Vagina (tissue), 2 donors: ENCODE measurements around the gene CSTB.

Source experiments
- CTCF ChIP-seq, 3 experiments: fragments of 450-650 bp in 2 of 3; fragments of 200-600 bp in 1 of 3; sonication (generic) in 1 of 3; IDR thresholded peaks; one replicate each; pipeline ENCODE4 v1.5.1; 2017 to 2019; ENCODE audit warnings: antibody characterized with exemption in 3 of 3, mild to moderate bottlenecking in 2 of 3, moderate library complexity in 2 of 3
- POLR2A ChIP-seq, 2 donors: fragments of 450-650 bp; IDR thresholded peaks; one replicate each; pipeline ENCODE4 v1.6.1; 2017; ENCODE audit warnings: antibody characterized with exemption in 2 of 2, mild to moderate bottlenecking in 2 of 2, moderate library complexity in 2 of 2

- TF ChIP-seq CTCF (IDR thresholded peaks at IDR 0.05) (no peak), POLR2A (IDR thresholded peaks at IDR 0.05) (no peak)
These were observed 24.5 kb upstream of the CSTB start for GRCh38 chr21:43800566-43800965.
